ENCODE measurements around the gene BEGAIN. TPM values are rescaled to one million over a fixed set of nuclear protein-coding genes. Genes with fewer than 3 reads are reported as not detected.

BEGAIN gene
- total RNA-seq, 1 donor from 2014 or later, result 4.5 TPM

GRCh38 chr14:100551056-100551455, 36.2 kb downstream of the BEGAIN start:
- DNase-seq (ENCODE audit: low spot score), result no peak

- DNase-seq (ENCODE audit: low spot score), result no peak
Measured at GRCh38 chr14:100549834-100550625, 37.2 kb downstream of the BEGAIN start.

GRCh38 chr14:100548939-100549338, 38.3 kb downstream of the BEGAIN start:
- no peak for DNase-seq (ENCODE audit: low spot score)

GRCh38 chr14:100548295-100548655, 38.9 kb downstream of the BEGAIN start:
- DNase-seq (ENCODE audit: low spot score), result no peak

GRCh38 chr14:100547633-100548294, 39.5 kb downstream of the BEGAIN start:
- DNase-seq (ENCODE audit: low spot score), result peak; percentile 73

- DNase-seq (ENCODE audit: low spot score), result no peak
Measured at GRCh38 chr14:100546051-100546443, 41.2 kb downstream of the BEGAIN start.

GRCh38 chr14:100545359-100545758, 41.9 kb downstream of the BEGAIN start:
- DNase-seq (ENCODE audit: low spot score), result no peak

GRCh38 chr14:100544506-100545141, 42.6 kb downstream of the BEGAIN start:
- DNase-seq (ENCODE audit: low spot score), result no peak

- DNase-seq (ENCODE audit: low spot score), result no peak
Measured at GRCh38 chr14:100543471-100544455, 43.5 kb downstream of the BEGAIN start.

- DNase-seq (ENCODE audit: low spot score), result no peak
Measured at GRCh38 chr14:100542619-100543205, 44.5 kb downstream of the BEGAIN start.

- DNase-seq (ENCODE audit: low spot score), result no peak
Measured at GRCh38 chr14:100541621-100542560, 45.3 kb downstream of the BEGAIN start.

GRCh38 chr14:100540926-100541620, 46.1 kb downstream of the BEGAIN start:
- no peak for DNase-seq (ENCODE audit: low spot score)

GRCh38 chr14:100540141-100540925, 46.9 kb downstream of the BEGAIN start:
- DNase-seq (ENCODE audit: low spot score), result no peak

GRCh38 chr14:100539766-100540140, 47.5 kb downstream of the BEGAIN start:
- no peak for DNase-seq (ENCODE audit: low spot score)

GRCh38 chr14:100539003-100539660, 48.1 kb downstream of the BEGAIN start:
- DNase-seq (ENCODE audit: low spot score), result no peak

GRCh38 chr14:100538351-100539002, 48.7 kb downstream of the BEGAIN start:
- no peak for DNase-seq (ENCODE audit: low spot score)
